Stimulated activated naive CD8-positive, alpha-beta T cell treated with anti-CD3 and anti-CD28 coated beads, Interleukin-15, Interleukin-2, amounts not matched to agents 100 ng/mL and 50 ng/mL, for 24 hours (primary cell): ENCODE data around the gene NKX2-3.

Experiments
- H3K27ac Mint-ChIP-seq: one replicate; pipeline ENCODE4 v1.8.0; 2021; ENCODE audit warnings: mild to moderate bottlenecking, mixed read lengths
- H3K27me3 Mint-ChIP-seq: one replicate; pipeline ENCODE4 v1.8.0; 2021; ENCODE audit warnings: mixed read lengths
- H3K36me3 Mint-ChIP-seq: one replicate; pipeline ENCODE4 v1.8.0; 2021; ENCODE audit warnings: low read depth, mixed read lengths
- H3K4me1 Mint-ChIP-seq: one replicate; pipeline ENCODE4 v1.8.0; 2021; ENCODE audit warnings: low read depth, mixed read lengths
- H3K4me3 Mint-ChIP-seq: one replicate; pipeline ENCODE4 v1.8.0; 2021; ENCODE audit warnings: mild to moderate bottlenecking, mixed read lengths
- H3K9me3 Mint-ChIP-seq: one replicate; pipeline ENCODE4 v1.8.0; 2021; ENCODE audit warnings: mixed read lengths

NKX2-3 gene

DNA sequence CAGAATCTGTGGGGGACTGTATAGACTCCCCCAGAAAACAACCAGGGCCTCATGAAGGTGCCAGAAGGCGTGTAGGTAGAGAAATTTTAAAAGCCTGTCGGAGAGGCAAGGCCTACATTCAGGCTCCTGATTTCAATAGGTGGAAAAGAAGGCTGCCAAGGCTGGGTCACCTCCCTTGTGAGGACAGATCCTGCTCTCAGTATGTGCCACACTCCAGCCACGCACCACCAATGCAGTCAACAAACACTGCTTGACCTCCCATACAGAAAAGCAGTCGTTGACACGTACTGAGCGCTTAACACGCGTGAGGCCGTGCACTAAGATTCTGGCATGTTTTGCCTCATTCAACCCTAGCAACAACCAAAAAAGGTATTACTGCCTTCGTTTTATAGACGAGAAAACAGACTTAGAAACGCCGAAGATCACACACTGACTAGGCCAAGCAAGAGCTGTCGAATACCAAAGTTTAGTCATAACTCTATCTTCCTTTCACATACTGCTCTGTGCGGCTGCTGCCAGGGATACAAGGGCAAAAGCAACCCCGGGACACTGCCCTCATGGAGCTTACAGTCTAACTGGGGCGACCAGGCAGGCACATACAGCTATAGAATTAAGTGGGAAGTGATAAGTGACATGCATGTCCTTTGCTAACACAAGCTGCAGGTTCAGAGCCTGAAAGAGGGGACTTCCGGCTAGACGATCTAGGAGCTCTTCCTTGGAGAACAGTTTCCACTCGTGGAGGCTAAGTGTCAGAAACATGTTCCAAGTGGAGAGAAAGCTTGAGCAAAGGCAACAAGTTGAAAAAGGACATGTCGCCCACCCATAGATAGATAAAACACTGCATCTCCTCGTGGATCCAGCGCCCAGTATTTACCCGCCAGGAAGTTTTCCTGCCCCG is 797 bp upstream of the NKX2-3 start:
- H3K4me3 Mint-ChIP-seq, result peak overlapping the region; percentile 58
- H3K27ac Mint-ChIP-seq, result no peak overlapping the region
- peaks cover 4% of the 10 kb centered on the region for H3K9me3 Mint-ChIP-seq
- H3K27me3 Mint-ChIP-seq, result peaks cover 87% of the 10 kb centered on the region
- H3K36me3 Mint-ChIP-seq, result no peaks in the 10 kb centered on the region
- H3K4me1 Mint-ChIP-seq, result peaks cover 74% of the 10 kb centered on the region

DNA sequence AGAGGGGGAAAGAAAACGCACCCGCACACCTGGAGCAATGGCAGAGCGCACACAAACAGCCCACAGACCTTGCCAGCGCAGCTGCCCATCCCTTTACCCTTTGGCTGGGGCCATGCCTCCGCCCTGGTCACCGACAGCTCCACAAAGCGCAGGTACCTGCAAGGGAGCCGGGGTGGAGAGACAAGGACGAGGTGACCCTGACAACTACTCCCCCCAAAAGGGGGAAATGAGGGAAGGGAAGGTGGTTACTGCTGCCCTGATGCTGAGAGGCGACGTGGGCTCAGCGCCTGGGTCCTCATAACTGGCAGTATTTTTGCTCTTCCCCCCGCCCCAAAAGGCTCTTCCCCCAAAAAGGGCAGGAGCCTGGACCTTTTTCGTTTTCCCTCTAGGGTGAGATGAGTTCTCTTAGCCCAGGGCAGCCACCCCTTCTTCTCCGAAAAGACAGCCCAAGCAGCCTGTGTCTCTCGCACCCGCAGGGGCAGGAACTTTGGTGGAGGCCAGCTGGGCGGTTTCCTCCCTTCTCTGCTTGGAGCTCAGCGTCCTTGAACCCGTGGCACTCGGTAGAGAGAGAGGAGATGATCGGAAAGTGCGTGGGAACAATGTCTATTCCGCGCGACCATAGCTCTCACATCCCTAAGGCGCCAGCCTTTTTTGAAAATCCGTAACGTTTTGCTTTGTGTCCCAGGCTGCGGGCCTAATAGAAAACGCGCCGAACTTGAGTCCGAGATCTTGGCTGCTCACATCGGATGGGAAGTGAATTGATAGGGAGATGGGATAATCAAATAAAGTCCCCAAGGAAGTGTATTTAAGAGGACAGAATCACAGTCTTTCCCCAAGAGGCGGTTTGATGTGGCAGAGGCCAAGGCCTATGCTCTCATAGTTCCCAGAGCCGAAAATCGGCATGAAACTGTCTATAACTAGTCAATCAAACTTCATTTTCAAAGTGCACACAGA is 1.0 kb downstream of the NKX2-3 start:
- no peaks in the 10 kb centered on the region for H3K36me3 Mint-ChIP-seq
- peak overlapping the region; percentile 34 for H3K27ac Mint-ChIP-seq
- peak overlapping the region; percentile 54 for H3K4me3 Mint-ChIP-seq

DNA sequence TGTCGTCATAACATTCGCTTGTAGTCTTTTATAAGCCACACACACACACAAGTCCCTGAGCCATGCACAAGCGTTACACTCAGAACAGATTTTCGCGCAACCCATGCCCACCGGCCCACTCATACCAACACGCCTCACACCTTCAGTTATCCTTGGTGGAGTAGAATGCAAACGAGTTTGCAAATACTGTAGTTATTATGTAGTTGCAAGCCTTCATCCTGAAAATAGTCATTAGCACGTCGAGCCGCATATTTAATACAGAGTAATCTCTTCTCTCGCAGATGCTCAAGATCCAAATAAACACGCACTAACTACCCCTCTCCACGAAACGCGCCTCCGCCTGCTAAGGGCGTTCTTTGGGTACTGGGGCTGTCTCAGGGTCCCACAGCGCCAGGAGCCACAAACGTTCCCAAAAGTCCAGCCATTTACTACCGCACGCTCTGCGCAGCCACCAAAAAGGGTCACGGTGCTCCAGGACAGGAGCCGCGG is 1.8 kb downstream of the NKX2-3 start:
- Mint-ChIP-seq H3K27me3 (peaks cover 91% of the 10 kb centered on the region), H3K27ac (peak overlapping the region; percentile 34)

More for the DNA sequence above, 1.0 kb downstream of the NKX2-3 start:
- H3K27me3 Mint-ChIP-seq, result peaks cover 91% of the 10 kb centered on the region
- H3K9me3 Mint-ChIP-seq, result peaks cover 4% of the 10 kb centered on the region
- peaks cover 72% of the 10 kb centered on the region for H3K4me1 Mint-ChIP-seq

DNA sequence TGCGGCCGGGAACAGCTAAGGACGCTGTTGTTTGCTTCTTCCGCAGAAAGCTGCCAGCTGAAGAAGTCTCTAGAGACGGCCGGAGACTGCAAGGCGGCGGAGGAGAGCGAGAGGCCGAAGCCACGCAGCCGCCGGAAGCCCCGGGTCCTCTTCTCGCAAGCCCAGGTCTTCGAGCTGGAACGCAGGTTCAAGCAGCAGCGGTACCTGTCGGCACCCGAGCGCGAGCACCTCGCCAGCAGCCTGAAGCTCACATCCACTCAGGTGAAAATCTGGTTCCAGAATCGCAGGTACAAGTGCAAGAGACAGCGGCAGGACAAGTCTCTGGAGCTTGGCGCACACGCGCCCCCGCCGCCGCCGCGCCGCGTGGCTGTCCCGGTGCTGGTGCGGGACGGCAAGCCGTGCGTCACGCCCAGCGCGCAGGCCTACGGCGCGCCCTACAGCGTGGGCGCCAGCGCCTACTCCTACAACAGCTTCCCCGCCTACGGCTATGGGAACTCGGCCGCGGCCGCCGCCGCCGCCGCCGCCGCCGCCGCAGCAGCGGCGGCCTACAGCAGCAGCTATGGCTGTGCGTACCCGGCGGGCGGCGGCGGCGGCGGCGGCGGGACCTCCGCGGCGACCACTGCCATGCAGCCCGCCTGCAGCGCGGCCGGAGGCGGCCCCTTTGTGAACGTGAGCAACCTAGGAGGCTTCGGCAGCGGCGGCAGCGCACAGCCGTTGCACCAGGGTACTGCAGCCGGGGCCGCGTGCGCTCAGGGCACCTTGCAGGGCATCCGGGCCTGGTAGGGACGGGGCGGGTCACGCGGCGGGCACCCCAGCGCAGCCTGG is 2.4 kb downstream of the NKX2-3 start:
- no peak overlapping the region for H3K27ac Mint-ChIP-seq
- peaks cover 91% of the 10 kb centered on the region for H3K27me3 Mint-ChIP-seq
- no peaks in the 10 kb centered on the region for H3K36me3 Mint-ChIP-seq
- peak overlapping the region; percentile 54 for H3K4me3 Mint-ChIP-seq
- peaks cover 4% of the 10 kb centered on the region for H3K9me3 Mint-ChIP-seq
- peaks cover 59% of the 10 kb centered on the region for H3K4me1 Mint-ChIP-seq

More for the DNA sequence above, 1.8 kb downstream of the NKX2-3 start:
- no peaks in the 10 kb centered on the region for H3K36me3 Mint-ChIP-seq
- H3K9me3 Mint-ChIP-seq, result peaks cover 4% of the 10 kb centered on the region
- peaks cover 65% of the 10 kb centered on the region for H3K4me1 Mint-ChIP-seq
- H3K4me3 Mint-ChIP-seq, result peak overlapping the region; percentile 54

DNA sequence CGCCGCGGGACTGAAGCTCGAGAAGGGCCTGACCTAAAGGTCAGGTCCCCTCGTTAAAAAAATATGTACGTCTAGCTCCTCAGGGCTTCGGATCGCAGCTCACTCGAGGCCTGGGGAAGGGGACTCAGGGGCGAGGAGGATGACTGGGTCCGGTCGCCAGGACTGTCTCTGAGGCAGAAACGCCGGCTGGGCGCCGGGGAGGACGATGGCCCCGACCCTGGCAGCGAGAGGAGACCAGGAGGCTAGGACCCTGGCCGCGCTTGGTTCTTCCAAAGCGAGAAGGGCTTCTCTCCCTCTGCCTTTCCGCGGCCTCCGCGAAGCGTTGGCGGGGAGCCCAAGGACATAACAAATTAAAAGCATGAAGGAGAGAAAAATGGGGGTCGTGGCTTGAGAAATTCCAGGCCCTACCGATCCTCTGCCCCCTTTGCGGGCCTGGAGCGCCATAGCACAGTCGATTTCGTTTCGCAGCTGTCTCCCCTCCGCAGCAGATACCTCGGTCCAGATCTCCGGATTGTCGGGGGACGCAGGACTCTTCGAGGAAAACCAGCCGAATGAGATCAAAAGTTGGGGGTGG is 3.1 kb downstream of the NKX2-3 start:
- Mint-ChIP-seq H3K36me3 (no peaks in the 10 kb centered on the region), H3K9me3 (peaks cover 4% of the 10 kb centered on the region), H3K4me3 (peak overlapping the region; percentile 18), H3K27me3 (peaks cover 87% of the 10 kb centered on the region), H3K27ac (no peak overlapping the region), H3K4me1 (peaks cover 52% of the 10 kb centered on the region)

DNA sequence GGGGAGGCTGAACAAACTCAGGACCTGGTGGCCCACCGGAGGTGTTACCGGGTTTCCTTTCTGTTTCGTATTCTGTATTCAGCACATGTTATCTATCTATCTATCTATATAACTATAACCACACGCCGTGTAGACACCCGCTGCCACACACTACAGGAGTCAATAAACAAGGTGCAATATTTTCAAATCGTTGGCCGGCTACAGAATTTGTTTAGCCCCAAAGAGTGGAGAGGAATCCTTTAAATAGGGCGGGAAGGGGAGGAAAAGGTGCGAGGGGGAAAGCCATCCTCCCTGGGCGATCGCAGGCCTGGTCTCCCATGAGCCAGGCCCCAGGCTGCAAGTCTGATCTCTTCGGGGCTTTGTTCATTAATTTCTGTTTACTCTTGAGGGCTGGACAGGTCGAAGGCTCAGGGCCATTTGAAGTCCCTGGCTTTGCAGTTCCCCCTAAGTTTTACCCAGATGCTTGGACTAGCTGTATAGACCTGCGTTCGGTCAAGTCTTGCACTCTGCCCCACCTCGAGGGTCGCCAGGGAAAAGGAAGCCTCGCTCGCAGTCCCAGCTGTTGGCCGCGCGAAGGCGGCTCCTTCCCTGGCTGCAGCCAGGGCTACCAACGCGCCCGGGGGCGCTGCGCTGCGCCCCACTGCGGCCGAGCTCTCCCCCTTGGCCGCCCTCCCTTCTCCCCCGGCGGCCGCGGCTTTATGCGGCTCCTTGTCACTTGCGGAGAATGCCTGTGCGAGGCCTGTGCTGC is 3.8 kb downstream of the NKX2-3 start:
- H3K4me3 Mint-ChIP-seq, result peak overlapping the region; percentile 18
- H3K4me1 Mint-ChIP-seq, result peaks cover 48% of the 10 kb centered on the region
- H3K36me3 Mint-ChIP-seq, result no peaks in the 10 kb centered on the region
- no peak overlapping the region for H3K27ac Mint-ChIP-seq
- peaks cover 4% of the 10 kb centered on the region for H3K9me3 Mint-ChIP-seq
- peaks cover 88% of the 10 kb centered on the region for H3K27me3 Mint-ChIP-seq

DNA sequence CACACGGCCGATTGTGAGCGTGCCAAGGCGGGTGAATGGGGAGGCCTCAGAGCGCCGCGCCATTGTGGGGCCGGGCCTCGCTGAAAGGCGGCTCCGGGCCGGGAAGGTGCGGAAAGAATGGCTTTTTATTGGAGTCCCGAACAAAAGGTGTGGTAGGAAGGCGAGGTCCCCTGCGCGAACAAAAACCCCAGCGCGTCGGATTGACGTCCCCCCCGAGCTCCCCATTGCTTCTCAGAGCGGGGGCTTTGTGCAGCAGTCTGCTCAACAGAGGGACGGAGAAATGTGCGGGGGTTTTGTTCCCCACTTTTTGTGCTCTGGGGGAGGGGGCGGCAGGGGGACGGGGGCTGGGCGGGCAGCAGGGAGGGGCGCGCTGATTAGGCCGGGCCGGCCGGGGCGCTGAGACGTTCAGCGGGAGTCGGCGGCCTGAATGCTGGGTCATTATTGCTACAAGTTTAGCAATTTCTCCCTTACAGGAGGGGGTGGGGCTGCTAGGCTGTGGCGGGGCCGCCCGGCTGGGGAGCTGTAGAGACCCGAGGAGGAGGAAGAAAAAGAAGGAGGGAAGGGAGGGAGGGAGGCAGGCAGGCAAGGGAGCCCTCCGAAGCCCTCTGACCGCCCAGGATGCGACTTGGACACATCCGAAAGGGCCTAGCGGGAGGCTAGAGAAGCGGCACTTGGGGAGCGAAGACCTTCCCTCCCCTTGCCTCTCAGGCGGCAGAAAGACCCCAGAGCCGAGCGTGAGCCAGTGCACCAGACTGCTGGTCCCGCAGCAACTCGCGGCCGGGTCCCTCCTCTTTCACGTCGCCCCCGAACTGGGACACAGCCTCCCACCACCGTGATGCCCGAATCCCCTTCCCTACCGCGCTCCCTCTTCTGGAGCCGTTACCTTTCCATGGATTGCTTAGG is 4.6 kb downstream of the NKX2-3 start:
- H3K4me3 Mint-ChIP-seq, result no peak overlapping the region
- no peaks in the 10 kb centered on the region for H3K36me3 Mint-ChIP-seq

DNA sequence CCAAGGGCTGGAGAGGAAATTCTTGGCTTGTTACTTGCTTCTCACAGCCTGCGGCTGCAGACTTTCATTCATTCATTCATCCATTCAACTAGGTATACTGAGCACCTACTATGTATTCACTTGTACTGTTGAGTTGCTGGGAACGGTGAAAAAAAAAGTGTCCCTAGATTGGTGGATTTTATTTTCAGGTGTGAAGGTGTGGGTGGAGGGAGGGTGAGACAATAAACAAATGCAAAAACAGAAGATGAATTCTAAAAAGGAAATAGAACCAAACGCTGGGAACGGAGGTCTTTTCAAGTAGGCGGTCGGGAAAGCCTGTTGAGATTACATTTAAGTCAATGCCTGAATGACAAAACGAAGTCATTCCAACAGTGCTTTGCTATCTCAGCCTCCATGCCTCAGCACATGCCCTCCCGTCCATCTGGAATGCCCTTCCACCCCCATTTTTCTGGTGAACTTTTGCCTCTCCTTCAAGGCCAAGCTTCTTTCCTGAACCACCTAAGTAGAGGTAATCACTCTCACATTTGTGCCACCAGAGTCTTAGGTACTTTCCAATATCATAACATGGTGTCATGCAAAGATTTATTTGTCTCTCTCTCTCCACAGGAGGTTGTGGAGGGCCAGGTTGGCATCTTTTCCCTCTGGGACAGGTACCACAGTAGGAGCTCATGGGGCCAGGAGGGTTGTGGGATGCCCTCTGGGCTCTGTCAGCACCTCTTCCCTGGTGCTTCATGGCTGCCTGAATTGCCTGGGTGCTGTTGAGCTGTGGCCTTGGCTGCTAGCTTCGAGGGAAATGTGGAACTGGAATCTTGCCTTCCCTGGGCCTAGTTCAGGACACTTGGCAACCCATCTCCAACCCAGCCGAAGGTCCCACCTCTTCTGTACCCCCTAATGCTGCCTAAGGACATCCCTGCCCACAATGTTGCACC is 5.5 kb downstream of the NKX2-3 start:
- H3K4me3 Mint-ChIP-seq, result no peak overlapping the region
- no peak overlapping the region for H3K27ac Mint-ChIP-seq
- no peaks in the 10 kb centered on the region for H3K9me3 Mint-ChIP-seq
- no peaks in the 10 kb centered on the region for H3K36me3 Mint-ChIP-seq
- H3K27me3 Mint-ChIP-seq, result peaks cover 84% of the 10 kb centered on the region
- H3K4me1 Mint-ChIP-seq, result peaks cover 33% of the 10 kb centered on the region

More for the DNA sequence above, 4.6 kb downstream of the NKX2-3 start:
- Mint-ChIP-seq H3K9me3 (no peaks in the 10 kb centered on the region), H3K4me1 (peaks cover 42% of the 10 kb centered on the region), H3K27ac (no peak overlapping the region), H3K27me3 (peaks cover 84% of the 10 kb centered on the region)

DNA sequence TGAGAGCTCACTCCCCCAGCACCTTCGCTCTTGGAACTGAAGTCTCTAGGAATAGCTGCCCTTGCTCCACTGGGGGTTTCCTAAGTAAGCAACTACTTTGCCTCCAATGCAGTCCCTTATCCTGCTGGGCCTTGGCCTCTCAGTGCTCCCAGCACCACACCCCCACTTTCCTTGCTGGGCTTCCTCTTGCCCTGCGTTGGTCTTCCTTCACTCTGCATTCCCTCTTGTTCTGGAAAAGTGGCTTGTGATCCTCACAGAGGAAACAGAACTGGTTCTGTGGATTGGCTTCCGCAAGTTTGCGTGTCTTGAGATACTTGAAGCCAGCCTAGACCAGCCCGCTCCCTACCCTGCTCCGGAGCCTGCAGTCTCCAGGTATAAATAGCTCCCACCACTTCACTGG is 6.4 kb downstream of the NKX2-3 start:
- H3K4me1 Mint-ChIP-seq, result peaks cover 29% of the 10 kb centered on the region
- no peaks in the 10 kb centered on the region for H3K36me3 Mint-ChIP-seq
- no peaks in the 10 kb centered on the region for H3K9me3 Mint-ChIP-seq
- no peak overlapping the region for H3K4me3 Mint-ChIP-seq
- H3K27me3 Mint-ChIP-seq, result peaks cover 84% of the 10 kb centered on the region
- H3K27ac Mint-ChIP-seq, result no peak overlapping the region

DNA sequence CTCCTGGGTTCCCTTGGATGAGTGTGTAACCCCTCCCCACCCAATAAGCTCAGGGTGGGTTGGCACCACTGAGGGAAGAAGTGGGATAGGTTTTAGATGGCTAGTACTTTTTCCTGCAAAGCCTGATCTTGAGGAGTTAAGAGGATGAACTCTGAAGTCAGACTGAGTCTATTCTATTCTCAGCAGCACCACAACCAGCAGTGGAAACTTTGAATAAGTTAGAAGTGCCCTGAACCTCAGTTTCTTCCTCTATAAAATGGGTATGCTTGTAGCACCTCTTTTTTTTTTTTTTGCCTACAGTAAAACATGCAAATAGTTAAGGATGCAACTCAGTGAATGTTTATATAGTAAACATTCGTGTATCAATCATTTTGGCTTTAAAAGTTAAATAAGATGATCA is 7.1 kb downstream of the NKX2-3 start:
- Mint-ChIP-seq H3K4me3 (no peak overlapping the region), H3K9me3 (no peaks in the 10 kb centered on the region), H3K27ac (no peak overlapping the region), H3K27me3 (peaks cover 83% of the 10 kb centered on the region), H3K4me1 (peaks cover 22% of the 10 kb centered on the region), H3K36me3 (no peaks in the 10 kb centered on the region)

DNA sequence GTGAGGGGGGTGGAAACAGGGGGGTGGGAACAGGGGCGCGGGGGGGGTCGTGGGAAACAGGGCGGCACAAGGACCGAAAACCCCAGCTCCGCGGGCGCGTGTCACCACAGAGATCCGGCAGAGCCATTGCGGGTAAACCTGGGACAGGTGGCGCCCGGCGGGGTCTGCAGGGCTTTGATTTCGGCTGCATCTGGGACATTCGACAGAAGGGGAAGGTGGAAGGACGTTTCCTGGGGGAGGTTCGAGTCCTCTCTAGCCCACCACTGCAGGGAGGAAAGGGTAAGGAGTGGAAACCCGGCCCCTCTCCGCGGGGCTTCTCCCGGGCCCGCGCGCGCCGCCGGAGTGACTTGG is 7.5 kb downstream of the NKX2-3 start:
- Mint-ChIP-seq H3K9me3 (no peaks in the 10 kb centered on the region), H3K27ac (no peak overlapping the region), H3K4me3 (peak overlapping the region; percentile 41), H3K27me3 (peaks cover 82% of the 10 kb centered on the region), H3K36me3 (no peaks in the 10 kb centered on the region), H3K4me1 (peaks cover 20% of the 10 kb centered on the region)
